Medulla oblongata (tissue), 1 donor: ENCODE measurements around the gene CALR.

Source experiments
- DNase-seq: peaks from one replicate; pipeline ENCODE4 v3.0.0-alpha.2; 2015; ENCODE audit errors: extremely low spot score

Gene CALR

GRCh38 chr19:12979974-12980373, 41.6 kb downstream of the CALR start:
- DNase-seq: no peak

- no peak for DNase-seq
Observed at GRCh38 chr19:12982648-12983047, 44.2 kb downstream of the CALR start.

- no peak for DNase-seq
Observed at GRCh38 chr19:12983091-12983490, 44.7 kb downstream of the CALR start.

- DNase-seq: peak; percentile 85
Observed at GRCh38 chr19:12983542-12984142, 45.2 kb downstream of the CALR start.

- DNase-seq: no peak
Observed at GRCh38 chr19:12984143-12984627, 45.8 kb downstream of the CALR start.

GRCh38 chr19:12984683-12985048, 46.3 kb downstream of the CALR start:
- DNase-seq: no peak

- peak; percentile 93 for DNase-seq
Observed at GRCh38 chr19:12985049-12985776, 46.8 kb downstream of the CALR start.

- DNase-seq: no peak
Observed at GRCh38 chr19:12986726-12987125, 48.3 kb downstream of the CALR start.

- DNase-seq: no peak
Observed at GRCh38 chr19:12987190-12987589, 48.8 kb downstream of the CALR start.

GRCh38 chr19:12987781-12988180, 49.4 kb downstream of the CALR start:
- DNase-seq: no peak

- DNase-seq: no peak
Observed at GRCh38 chr19:12990431-12990830, 52.0 kb downstream of the CALR start.

GRCh38 chr19:12990853-12991252, 52.4 kb downstream of the CALR start:
- DNase-seq: no peak

GRCh38 chr19:12991296-12991695, 52.9 kb downstream of the CALR start:
- DNase-seq: no peak

- DNase-seq: no peak
Observed at GRCh38 chr19:12992729-12993128, 54.3 kb downstream of the CALR start.

GRCh38 chr19:12993562-12993961, 55.2 kb downstream of the CALR start:
- no peak for DNase-seq
